Endothelial cell of umbilical vein (primary cell): ENCODE data around the gene VAV2. TPM values are rescaled to one million over a fixed set of nuclear protein-coding genes. Genes with fewer than 3 reads are reported as not detected.

ENCODE experiments used
- BruUV-seq: library from RNA; stranded (reverse); fragments of 400-500 nt; replicated peaks from 2 replicates; lab custom pipeline; 2021; lab: Mats Ljungman, UMichigan
- CTCF ChIA-PET: fragments of 300-600, 350-600 bp; sonication (Branson Sonifier 250); formaldehyde crosslinking; loops from one replicate; lab custom pipeline; 2021; ENCODE audit warnings: antibody characterized with exemption, inconsistent platforms; lab: Charles Lee
- POLR2A ChIA-PET: fragments of 300-600, 350-600 bp; sonication (Branson Sonifier 250); formaldehyde crosslinking; loops from one replicate; lab custom pipeline; 2021; ENCODE audit warnings: antibody characterized with exemption, inconsistent platforms; lab: Charles Lee
- DNase-seq: peaks from one replicate; pipeline ENCODE4 v3.0.0-alpha.2; 2011; ENCODE audit warnings: low read depth, low spot score
- FAIRE-seq: peaks from 2 replicates; lab custom pipeline; 2011; peaks lifted over from hg19 to GRCh38; lab: Jason Lieb, UNC
- H2AFZ ChIP-seq: 2 replicates; pipeline ENCODE4 v1.6.0; 2012; ENCODE audit warnings: low read depth, low read length, control low read depth, inconsistent platforms
- H3K27ac ChIP-seq: 2 replicates; pipeline ENCODE4 v1.5.1; 2011; ENCODE audit warnings: low read depth, mild to moderate bottlenecking, control low read depth, low read length, moderate library complexity; ENCODE audit not compliant: insufficient read depth
- H3K27me3 ChIP-seq, 2 experiments: 2 replicates each; pipeline versions ENCODE4 v1.6.0 to v1.6.1; 2011; ENCODE audit warnings: low read length in 2 of 2, mixed read lengths in 1 of 2; ENCODE audit not compliant: control insufficient read depth in 2 of 2, insufficient read depth in 2 of 2
- H3K36me3 ChIP-seq, 2 experiments: 2 replicates in 1 of 2; 3 replicates in 1 of 2; pipeline ENCODE4 v1.5.1; 2011; ENCODE audit warnings: low read length in 2 of 2, mild to moderate bottlenecking in 1 of 2, moderate library complexity in 1 of 2; ENCODE audit not compliant: control insufficient read depth in 2 of 2, insufficient read depth in 2 of 2; ENCODE audit errors: extremely low read depth in 1 of 2
- H3K4me1 ChIP-seq: 3 replicates; pipeline ENCODE4 v1.5.1; 2011; ENCODE audit warnings: mild to moderate bottlenecking, low read length; ENCODE audit not compliant: control insufficient read depth, insufficient read depth; ENCODE audit errors: extremely low read depth
- H3K4me2 ChIP-seq: 2 replicates; pipeline ENCODE4 v1.6.1; 2011; ENCODE audit warnings: low read length, control low read depth, mixed read lengths; ENCODE audit not compliant: insufficient read depth
- H3K4me3 ChIP-seq, 3 experiments: fragments of 200-600 bp in 1 of 3; sonication (generic), shearing (Covaris generic) in 1 of 3; replicated peaks in 1 of 3; 2 replicates each; pipeline ENCODE4 v1.5.1; 2011 to 2016; ENCODE audit warnings: control low read depth in 3 of 3, low read length in 3 of 3, mild to moderate bottlenecking in 2 of 3, inconsistent platforms in 1 of 3, low read depth in 1 of 3, moderate library complexity in 1 of 3; ENCODE audit not compliant: insufficient read depth in 1 of 3
- H3K79me2 ChIP-seq: 2 replicates; pipeline ENCODE4 v1.6.0; 2012; ENCODE audit warnings: low read length, inconsistent platforms; ENCODE audit not compliant: control insufficient read depth, insufficient read depth
- H3K9ac ChIP-seq: replicated peaks from 2 replicates; pipeline ENCODE3; 2011; ENCODE audit warnings: low read length, control low read depth; ENCODE audit not compliant: insufficient read depth; ENCODE audit errors: extremely low read depth
- H3K9me1 ChIP-seq: replicated peaks from 3 replicates; pipeline ENCODE4 v1.6.0; 2011; ENCODE audit warnings: mild to moderate bottlenecking, low read length; ENCODE audit not compliant: control insufficient read depth, insufficient read depth; ENCODE audit errors: extremely low read depth
- H3K9me3 ChIP-seq: replicated peaks from 2 replicates; pipeline ENCODE4 v1.5.1; 2012; ENCODE audit warnings: low read length, inconsistent platforms; ENCODE audit not compliant: control insufficient read depth, insufficient read depth
- H4K20me1 ChIP-seq: replicated peaks from 2 replicates; pipeline ENCODE3; 2011; ENCODE audit warnings: mild to moderate bottlenecking, low read length; ENCODE audit not compliant: control insufficient read depth, insufficient read depth; ENCODE audit errors: extremely low read depth
- CTCF ChIP-seq, 2 donors: IDR thresholded peaks; 1 replicate in 1 of 2; 2 replicates in 1 of 2; pipeline ENCODE4 v1.5.1; 2011; ENCODE audit warnings: low read length in 2 of 2, mild to moderate bottlenecking in 2 of 2, moderate library complexity in 2 of 2, control low read depth in 1 of 2, inconsistent platforms in 1 of 2, low read depth in 1 of 2; ENCODE audit not compliant: insufficient read depth in 1 of 2; ENCODE audit errors: extremely low read depth in 1 of 2
- EZH2 ChIP-seq: IDR thresholded peaks from 2 replicates; pipeline ENCODE4 v1.6.1; 2012; ENCODE audit warnings: borderline replicate concordance, low read depth, mild to moderate bottlenecking, moderate library complexity, low read length, inconsistent platforms; ENCODE audit not compliant: severe bottlenecking
- FOS ChIP-seq: IDR thresholded peaks from 2 replicates; pipeline ENCODE4 v1.6.1; 2011; ENCODE audit warnings: mild to moderate bottlenecking, low read length, moderate library complexity, borderline replicate concordance; ENCODE audit not compliant: insufficient read depth
- POLR2A ChIP-seq: IDR thresholded peaks from 2 replicates; pipeline ENCODE4 v1.6.1; 2012; ENCODE audit warnings: low read depth, mild to moderate bottlenecking, control low read depth, low read length
- dilution Hi-C: fragments of 300-500 bp; cut with MboI; formaldehyde crosslinking; loops from one replicate; pipeline ENCODE4 v1.15.0; 2019; ENCODE audit warnings: low sequenced_read_pairs; ENCODE audit not compliant: extremely low pct_ligation_motif_present
- intact Hi-C: fragments of 100-400 bp; cut with micrococcal nuclease; formaldehyde crosslinking; loops from one replicate; pipeline ENCODE4 v1.10.0; 2022
- polyA plus RNA-seq, 4 experiments: library from polyadenylated mRNA; depleted of rRNA in 3 of 4; stranded (reverse) in 3 of 4; unstranded in 1 of 4; fragments of >200 nt; gene quantifications; 2 replicates each; pipeline versions ENCODE4 v1.2.1 to v1.2.3, GENCODE V29; 2011 to 2012; ENCODE audit warnings: missing spikeins in 1 of 4
- total RNA-seq: library from RNA; stranded (reverse); gene quantifications from 2 replicates; pipeline ENCODE4 v1.2.3, GENCODE V29; 2021
- TF ChIP-seq, protein P1 (sequence below): IDR thresholded peaks from 2 replicates; pipeline ENCODE4 v1.6.1; 2011; ENCODE audit not compliant: insufficient read depth, insufficient read length

The VAV2 gene
- total and polyA plus RNA-seq, 2 donors (not counting 3 experiments of a cell fraction or from before 2014, with no cell fraction given), result 10.6 to 30.6 TPM

DNA sequence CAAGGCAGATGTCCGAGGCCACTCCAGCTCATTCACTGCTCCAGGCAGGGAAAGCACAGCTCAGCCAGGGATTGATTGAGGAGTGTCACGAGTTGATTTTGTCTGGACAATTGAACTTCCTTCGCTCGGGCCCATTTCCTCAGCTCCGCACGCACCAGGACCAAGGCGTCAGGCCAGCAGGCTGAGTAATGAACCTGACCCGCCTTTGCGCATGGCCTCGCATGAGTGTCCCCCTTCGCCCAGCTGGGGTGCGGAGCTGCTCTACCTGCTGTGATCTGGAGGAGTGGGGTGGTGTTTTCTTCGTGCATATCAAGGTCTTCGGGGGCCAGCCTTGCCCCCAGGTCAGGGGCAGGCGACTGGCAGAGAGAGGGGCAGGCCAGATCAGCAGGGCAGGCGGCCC lies 44.0 kb downstream of the VAV2 start:
- CTCF ChIA-PET, result interaction anchor here (1.0 to 1.4 kb wide), 5 partner anchors 8 to 166 kb away, joined by 4 to 7 read pairs (median 5); no protein-coding TSS in a partner anchor
- dilution Hi-C loops, result no loop called here
- H2AFZ ChIP-seq, result no peak overlapping the region
- H3K27me3 ChIP-seq, result no peaks in the 10 kb centered on the region
- H4K20me1 ChIP-seq, result no peaks in the 10 kb centered on the region
- H3K9me1 ChIP-seq, result no peaks in the 10 kb centered on the region
- no peak overlapping the region for H3K9ac ChIP-seq
- intact Hi-C loops, result no loop called here
- no peak for TF ChIP-seq FOS
- no peak for TF ChIP-seq POLR2A
- TF ChIP-seq, protein P1, sequence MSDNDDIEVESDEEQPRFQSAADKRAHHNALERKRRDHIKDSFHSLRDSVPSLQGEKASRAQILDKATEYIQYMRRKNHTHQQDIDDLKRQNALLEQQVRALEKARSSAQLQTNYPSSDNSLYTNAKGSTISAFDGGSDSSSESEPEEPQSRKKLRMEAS, result peak; percentile 23
- no peak for TF ChIP-seq CTCF (IDR thresholded peaks at IDR 0.05; ENCODE audit: extremely low read depth in 1 of 2, insufficient read depth in 1 of 2, low read depth in 1 of 2, low read length in 2 of 2)
- no peak for TF ChIP-seq EZH2
- no peak overlapping the region for H3K4me3 ChIP-seq
- no peaks in the 10 kb centered on the region for H3K9me3 ChIP-seq
- H3K4me1 ChIP-seq, result peaks cover 32% of the 10 kb centered on the region
- peak; percentile 98 for FAIRE-seq
- H3K79me2 ChIP-seq, result peaks cover 44% of the 10 kb centered on the region
- no peak overlapping the region for H3K4me2 ChIP-seq
- peak overlapping the region; percentile 71 for H3K27ac ChIP-seq
- DNase-seq, result peak; percentile 91
- no TSS peak for BruUV-seq
- no peaks in the 10 kb centered on the region for H3K36me3 ChIP-seq
- POLR2A ChIA-PET, result no interaction called here
